ENCODE results near the gene ASTL.

ASTL gene

GRCh38 chr2:96075199-96075771 lies 63.0 kb downstream of the ASTL start:
- DNase-seq = no peak

GRCh38 chr2:96074156-96074555 lies 64.1 kb downstream of the ASTL start:
- DNase-seq = no peak

DNA sequence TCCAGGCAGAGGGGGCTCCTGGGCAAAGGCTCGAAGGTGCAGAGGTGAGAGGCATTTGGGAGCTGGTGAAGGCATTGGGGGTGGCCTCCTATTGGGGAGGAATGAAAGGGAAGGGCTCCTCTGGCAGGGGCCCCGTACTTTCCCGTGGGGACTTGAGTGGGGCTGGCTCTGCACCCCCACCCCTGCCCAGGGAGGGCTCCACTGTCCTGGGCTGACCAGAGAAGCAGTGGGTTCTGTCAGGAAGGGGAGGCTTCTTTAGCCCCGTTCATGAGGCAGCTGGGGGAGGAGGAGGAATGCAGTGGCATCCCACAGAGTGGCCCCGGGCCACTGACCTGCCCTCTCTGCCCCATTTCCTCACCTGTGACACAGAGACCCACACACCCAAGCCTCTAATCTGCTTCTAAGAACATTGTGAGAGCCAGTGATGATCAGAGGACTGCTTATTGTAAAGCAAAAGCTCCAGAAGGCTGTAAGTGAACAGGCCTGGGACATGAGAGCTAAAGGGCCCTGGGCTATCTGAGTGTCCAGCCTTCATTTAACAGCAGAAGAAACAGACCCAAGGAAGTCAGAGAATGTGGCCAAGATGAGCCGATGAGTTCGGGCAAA lies 65.0 kb downstream of the ASTL start:
- DNase-seq = no peak

Data from NCI-H1930 (cell line).